ENCODE results near the gene BCAS4.
A peak's percentile ranks its signal among the peaks of the same experiment; 100 is the strongest.

The BCAS4 gene

DNA sequence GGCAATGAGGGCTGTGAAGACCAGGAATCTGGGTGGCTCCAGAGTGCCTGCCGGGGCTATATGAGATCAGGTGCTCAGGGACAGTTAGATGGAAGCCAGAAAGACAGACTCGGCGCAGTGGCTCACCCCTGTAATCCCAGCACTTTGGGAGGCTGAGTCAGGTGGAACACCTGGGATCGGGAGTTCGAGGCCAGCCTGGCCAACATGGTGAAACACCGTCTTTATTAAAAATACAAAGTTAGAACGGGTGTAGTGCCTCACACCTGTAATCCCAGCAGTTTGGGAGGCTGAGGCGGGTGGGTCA lies 43.4 kb downstream of the BCAS4 start:
- no peak overlapping the region for H3K4me3 ChIP-seq (ENCODE audit: low read depth, low read length)
- TF ChIP-seq MAX (IDR thresholded peaks at IDR 0.05; ENCODE audit: low read depth, low read length) (no peak), POLR2A (IDR thresholded peaks at IDR 0.05; ENCODE audit: extremely low read depth, insufficient read length) (no peak), CTCF (IDR thresholded peaks at IDR 0.05; ENCODE audit: low read depth, low read length) (no peak), MYC (IDR thresholded peaks at IDR 0.05; ENCODE audit: low read depth, low read length) (no peak)
- DNase-seq (ENCODE audit: low read depth), result no peak

GRCh38 chr20:50838707-50839385 lies 44.0 kb downstream of the BCAS4 start:
- H3K4me3 ChIP-seq (ENCODE audit: low read depth, low read length), result no peak overlapping the region
- TF ChIP-seq CTCF (IDR thresholded peaks at IDR 0.05; ENCODE audit: low read depth, low read length) (no peak), POLR2A (IDR thresholded peaks at IDR 0.05; ENCODE audit: extremely low read depth, insufficient read length) (no peak), MYC (IDR thresholded peaks at IDR 0.05; ENCODE audit: low read depth, low read length) (no peak), MAX (IDR thresholded peaks at IDR 0.05; ENCODE audit: low read depth, low read length) (no peak)
- no peak for DNase-seq (ENCODE audit: low read depth)

DNA sequence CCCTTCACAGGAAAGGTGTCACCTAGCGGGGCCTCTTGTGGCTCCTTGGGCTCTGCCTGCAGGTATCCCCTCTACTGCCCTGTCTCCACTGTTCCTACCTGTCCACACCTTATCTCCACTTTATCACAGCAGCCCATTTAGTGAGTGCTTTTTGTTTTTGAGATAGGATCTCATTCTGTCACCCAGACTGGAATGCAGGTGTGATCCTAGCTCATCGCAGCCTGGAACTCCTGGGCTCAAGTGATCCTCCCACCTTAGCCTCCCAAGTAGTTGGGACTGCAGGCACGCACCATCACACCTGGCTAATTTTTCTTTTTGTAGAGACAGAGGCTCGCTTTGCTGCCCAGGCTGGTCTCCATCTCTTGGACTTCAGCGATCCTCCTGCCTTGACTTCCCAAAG lies 48.0 kb downstream of the BCAS4 start:
- no peak for DNase-seq (ENCODE audit: low read depth)
- TF ChIP-seq MYC (IDR thresholded peaks at IDR 0.05; ENCODE audit: low read depth, low read length) (no peak), POLR2A (IDR thresholded peaks at IDR 0.05; ENCODE audit: extremely low read depth, insufficient read length) (no peak), MAX (IDR thresholded peaks at IDR 0.05; ENCODE audit: low read depth, low read length) (no peak), CTCF (IDR thresholded peaks at IDR 0.05; ENCODE audit: low read depth, low read length) (no peak)
- no peak overlapping the region for H3K4me3 ChIP-seq (ENCODE audit: low read depth, low read length)

DNA sequence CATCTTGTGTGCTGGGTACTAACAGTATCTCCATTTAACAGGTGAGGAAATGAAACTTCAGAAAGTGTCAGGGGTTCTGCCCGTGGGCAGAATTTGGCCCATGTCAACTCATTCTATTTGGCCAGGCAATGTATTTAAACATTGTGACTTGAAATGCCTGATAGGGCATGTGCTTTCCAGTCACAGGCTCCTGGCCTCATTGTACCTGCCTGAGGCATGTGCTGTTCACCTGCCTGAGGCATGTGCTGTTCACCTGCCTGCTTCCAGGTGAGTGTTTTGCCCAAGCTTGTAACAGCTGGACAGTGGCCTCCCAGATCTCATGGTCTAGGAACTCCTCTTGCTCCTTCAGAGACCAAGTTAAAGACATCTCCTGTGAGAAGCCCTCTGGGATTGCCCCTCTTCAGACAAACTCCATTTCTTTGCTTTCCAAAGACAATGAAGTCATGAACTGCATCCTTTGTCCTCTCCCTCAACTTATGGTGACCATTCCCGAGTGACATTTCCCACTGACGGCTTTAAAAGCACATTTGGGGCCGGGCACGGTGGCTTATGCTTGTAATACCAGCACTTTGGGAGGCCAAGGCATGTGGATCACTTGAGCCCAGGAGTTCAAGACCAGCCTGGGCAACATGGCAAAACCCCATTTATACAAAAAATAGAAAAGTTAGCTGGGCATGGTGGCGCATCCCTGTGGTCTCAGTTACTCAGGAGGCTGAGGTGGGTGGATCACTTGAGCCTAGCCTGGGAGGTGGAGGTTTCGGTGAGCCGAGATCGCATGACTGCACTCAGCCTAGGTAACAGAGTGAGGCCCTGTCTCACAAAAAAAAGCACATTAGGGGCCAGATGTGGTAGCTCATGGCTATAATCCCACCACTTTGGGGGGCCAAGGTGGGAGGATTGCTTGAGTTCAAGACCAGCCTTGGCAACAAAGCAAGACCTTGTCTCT lies 48.7 kb downstream of the BCAS4 start:
- H3K4me3 ChIP-seq (ENCODE audit: low read depth, low read length), result no peak overlapping the region
- TF ChIP-seq MYC (IDR thresholded peaks at IDR 0.05; ENCODE audit: low read depth, low read length) (no peak), POLR2A (IDR thresholded peaks at IDR 0.05; ENCODE audit: extremely low read depth, insufficient read length) (no peak), MAX (IDR thresholded peaks at IDR 0.05; ENCODE audit: low read depth, low read length) (no peak), CTCF (IDR thresholded peaks at IDR 0.05; ENCODE audit: low read depth, low read length) (no peak)
- DNase-seq (ENCODE audit: low read depth), result no peak

GRCh38 chr20:50844430-50845100 lies 49.7 kb downstream of the BCAS4 start:
- H3K4me3 ChIP-seq (ENCODE audit: low read depth, low read length), result no peak overlapping the region
- TF ChIP-seq CTCF (IDR thresholded peaks at IDR 0.05; ENCODE audit: low read depth, low read length) (no peak), MAX (IDR thresholded peaks at IDR 0.05; ENCODE audit: low read depth, low read length) (no peak), MYC (IDR thresholded peaks at IDR 0.05; ENCODE audit: low read depth, low read length) (no peak), POLR2A (IDR thresholded peaks at IDR 0.05; ENCODE audit: extremely low read depth, insufficient read length) (no peak)
- DNase-seq (ENCODE audit: low read depth), result peak; percentile 42
